ENCODE data around the gene GPS1. TPM values are rescaled to one million over a fixed set of nuclear protein-coding genes. Genes with fewer than 3 reads are reported as not detected.
A peak's percentile ranks its signal among the peaks of the same experiment; 100 is the strongest.

GPS1 gene
- total RNA-seq, 2 experiments from 2014 or later: 97.6 to 104 TPM

DNA sequence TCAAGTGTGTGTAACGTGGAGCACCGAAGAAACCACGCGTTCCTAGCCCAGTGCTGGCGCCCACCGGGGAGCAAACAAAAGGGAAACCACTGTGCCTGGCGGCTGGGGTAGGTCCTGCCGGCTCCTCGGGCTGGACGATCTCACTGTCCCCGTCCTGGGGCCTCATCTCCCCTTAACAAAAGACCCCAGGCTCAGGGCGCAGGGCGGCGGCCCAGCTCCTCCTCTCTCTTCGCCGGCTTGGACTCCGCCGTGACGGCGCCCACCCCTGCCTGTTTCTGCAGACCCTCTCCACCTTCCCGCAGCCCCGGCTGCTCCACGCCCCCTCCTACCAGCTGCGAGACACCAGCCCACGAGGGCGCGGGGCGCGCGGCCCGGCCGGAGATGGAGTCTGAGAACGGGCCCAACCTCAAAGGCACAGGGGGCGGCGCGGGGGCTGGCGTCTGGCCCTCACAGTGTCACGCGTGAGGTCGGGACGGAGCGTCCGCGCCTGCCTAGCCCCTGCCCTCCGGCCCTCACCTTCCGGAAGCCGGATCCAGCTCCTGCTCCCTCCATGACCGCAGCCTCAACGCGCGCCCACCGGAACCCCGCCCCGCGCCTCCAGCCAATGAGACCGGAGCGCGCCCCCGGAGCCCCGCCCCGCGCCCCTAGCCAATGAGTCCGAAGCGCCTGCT is 29.3 kb upstream of the GPS1 start, which contains the start of gene CENPX:
TSS of gene CENPX (minus strand) at position 569 of the 671 bp plus-strand sequence. CDS start at position 552, 17 bp downstream.
- Mint-ChIP-seq H3K4me3 (peak within 1 kb of the TSS; percentile 89), H3K27ac (peak within 1 kb of the TSS; percentile 83), H3K27me3 (ENCODE audit: low read depth) (no peaks in the 10 kb centered on the region), H3K4me1 (ENCODE audit: low read depth) (peaks cover 40% of the 10 kb centered on the region), H3K9me3 (ENCODE audit: insufficient read depth) (no peaks in the 10 kb centered on the region), H3K36me3 (ENCODE audit: low read depth) (peaks cover 17% of the 10 kb centered on the region)
- POLR2A ChIA-PET: interaction anchor here (0.6 to 2.8 kb wide), 7 partner anchors 11 to 348 kb away, joined by 3 to 12 read pairs (median 4); partner anchors contain the start of gene DCXR
- DNase-seq (peak; percentile 43), ATAC-seq (no peak)
- CTCF ChIA-PET: interaction anchor here (0.7 to 6.1 kb wide), 10 partner anchors 8 to 133 kb away, joined by 3 to 138 read pairs (median 8); partner anchors contain the start of genes DCXR, MAFG, NOTUM and RAC3

- DNase-seq (peak; percentile 100), ATAC-seq (peak; percentile 96)
- H3K36me3 Mint-ChIP-seq (ENCODE audit: low read depth): peaks cover 19% of the 10 kb centered on the region
- peak within 1 kb of the TSS; percentile 89 for H3K4me3 Mint-ChIP-seq
- peak within 1 kb of the TSS; percentile 83 for H3K27ac Mint-ChIP-seq
- peaks cover 43% of the 10 kb centered on the region for H3K4me1 Mint-ChIP-seq (ENCODE audit: low read depth)
- H3K9me3 Mint-ChIP-seq (ENCODE audit: insufficient read depth): no peaks in the 10 kb centered on the region
- ChIA-PET POLR2A (interaction anchor here (0.7 to 2.8 kb wide), 2 partner anchors 14 to 63 kb away, joined by 4 to 7 read pairs; partner anchors contain the start of gene DCXR), CTCF (interaction anchor here (0.7 to 6.1 kb wide), 8 partner anchors 8 to 132 kb away, joined by 3 to 138 read pairs (median 10); partner anchors contain the start of genes DCXR, NOTUM and RAC3)
- no peaks in the 10 kb centered on the region for H3K27me3 Mint-ChIP-seq (ENCODE audit: low read depth)
Measured at GRCh38 chr17:82022981-82023446, 28.7 kb upstream of the GPS1 start, which contains the start of gene LRRC45. Gene LRRC45, plus strand, starts transcription at chr17:82023305. Its CDS starts 339 bp downstream, at chr17:82023644.

DNA sequence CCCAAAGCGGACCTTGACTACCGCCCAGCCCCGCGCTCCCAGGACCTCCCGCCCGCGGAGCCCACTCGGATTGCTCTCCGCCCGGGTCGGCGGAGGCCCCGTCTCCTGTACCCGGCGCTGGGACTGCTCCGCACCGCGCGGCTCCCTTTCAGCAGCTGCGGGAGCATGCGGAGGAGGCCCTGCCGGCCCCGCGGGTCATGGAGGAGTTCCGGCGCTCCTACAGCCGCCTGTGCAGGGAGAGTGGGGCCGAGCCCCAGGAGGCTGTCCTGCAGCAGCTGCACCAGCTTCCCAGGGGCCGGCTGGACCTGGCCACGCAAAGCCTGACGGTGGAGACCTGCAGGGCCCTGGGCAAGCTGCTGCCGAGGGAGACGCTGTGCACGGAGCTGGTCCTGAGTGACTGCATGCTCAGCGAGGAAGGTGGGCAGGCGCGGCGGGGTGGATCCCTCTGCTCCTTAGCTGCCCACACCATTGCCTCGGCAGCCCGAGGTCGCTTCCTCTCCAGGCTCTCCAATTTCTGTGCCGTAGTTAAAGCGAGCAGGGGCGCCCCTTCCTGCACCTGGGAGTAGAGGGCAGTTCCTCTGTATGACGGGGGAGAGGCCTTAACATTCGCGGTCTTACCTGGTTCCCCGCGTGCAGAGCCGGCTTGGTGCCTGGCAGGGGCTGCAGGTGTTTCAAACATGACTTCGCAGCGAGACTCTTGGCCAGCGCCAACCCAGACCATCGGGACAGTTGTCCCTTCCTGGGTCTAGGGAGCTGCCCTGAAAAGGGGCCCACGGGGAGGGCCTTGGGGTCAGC is 28.1 kb upstream of the GPS1 start:
- ChIA-PET CTCF (interaction anchor here (0.7 to 6.1 kb wide), 4 partner anchors 7 to 72 kb away, joined by 3 to 138 read pairs (median 24); partner anchors contain the start of genes DCXR, NOTUM and RAC3), POLR2A (interaction anchor here (2.8 kb wide), 1 partner anchor 14 kb away, joined by 7 read pairs; the partner anchor contains the start of gene DCXR)
- Mint-ChIP-seq H3K4me3 (peak overlapping the region; percentile 89), H3K9me3 (ENCODE audit: insufficient read depth) (no peaks in the 10 kb centered on the region), H3K27me3 (ENCODE audit: low read depth) (no peaks in the 10 kb centered on the region), H3K4me1 (ENCODE audit: low read depth) (peaks cover 43% of the 10 kb centered on the region), H3K36me3 (ENCODE audit: low read depth) (peaks cover 17% of the 10 kb centered on the region), H3K27ac (peak overlapping the region; percentile 57)
- DNase-seq (peak; percentile 48), ATAC-seq (no peak)

DNA sequence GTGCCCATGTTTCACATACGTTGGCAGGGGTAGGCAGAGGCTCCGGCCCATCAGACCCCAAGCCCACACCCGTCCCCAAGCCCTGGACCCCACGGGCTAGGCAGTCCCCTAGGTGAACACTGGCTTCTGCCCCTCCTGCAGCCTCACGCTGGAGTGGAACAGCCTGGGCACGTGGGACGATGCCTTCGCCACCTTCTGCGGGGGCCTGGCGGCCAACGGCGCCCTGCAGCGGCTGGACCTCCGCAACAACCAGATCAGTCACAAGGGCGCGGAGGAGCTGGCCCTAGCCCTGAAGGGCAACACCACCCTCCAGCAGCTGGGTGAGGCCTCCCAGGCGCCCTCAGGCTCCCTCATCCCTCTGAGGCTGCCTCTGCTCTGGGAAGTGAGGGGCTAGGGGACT is 26.8 kb upstream of the GPS1 start:
- Mint-ChIP-seq H3K9me3 (ENCODE audit: insufficient read depth) (no peaks in the 10 kb centered on the region), H3K36me3 (ENCODE audit: low read depth) (peaks cover 21% of the 10 kb centered on the region), H3K4me1 (ENCODE audit: low read depth) (peaks cover 50% of the 10 kb centered on the region), H3K27me3 (ENCODE audit: low read depth) (no peaks in the 10 kb centered on the region), H3K4me3 (no peak overlapping the region), H3K27ac (no peak overlapping the region)
- POLR2A ChIA-PET: no interaction called here
- ATAC-seq (no peak), DNase-seq (no peak)
- CTCF ChIA-PET: interaction anchor here (1.1 kb wide), 1 partner anchor 65 kb away, joined by 3 read pairs; no protein-coding TSS in a partner anchor

DNA sequence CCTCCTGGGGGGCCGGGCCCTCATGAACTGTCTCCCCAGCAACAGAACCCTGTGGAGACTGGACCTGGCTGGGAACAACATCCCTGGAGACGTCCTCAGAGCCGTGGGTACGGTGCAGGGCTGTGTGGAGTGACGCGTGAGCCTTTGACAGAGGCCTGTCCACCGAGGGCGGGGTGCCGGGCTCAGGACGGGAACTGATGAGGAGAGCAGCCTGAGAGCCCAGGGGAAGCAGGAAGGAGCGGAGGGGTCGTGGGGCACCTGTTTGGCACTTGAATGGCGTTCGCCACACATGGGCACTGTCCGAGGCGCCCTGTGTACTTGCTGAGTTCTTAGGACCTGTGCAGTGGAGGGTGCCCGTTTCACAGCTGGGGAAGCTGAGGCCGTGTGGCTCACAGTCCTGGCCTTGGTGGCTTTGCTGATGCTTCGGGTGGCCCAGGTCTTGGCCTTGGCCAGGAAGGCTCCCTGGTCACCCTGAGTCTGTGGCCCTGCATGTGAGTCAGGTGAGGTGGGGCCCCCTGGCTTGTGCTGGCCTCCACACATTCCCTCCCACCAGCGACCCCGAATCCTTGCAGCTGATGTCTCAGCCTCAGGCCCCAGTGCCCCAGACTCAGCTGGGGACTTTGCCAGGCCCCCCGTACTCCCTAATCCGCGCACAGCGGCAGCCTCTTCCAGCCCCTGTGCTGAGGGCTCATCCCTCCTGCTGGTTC is 26.1 kb upstream of the GPS1 start:
- H3K36me3 Mint-ChIP-seq (ENCODE audit: low read depth): peaks cover 23% of the 10 kb centered on the region
- no peaks in the 10 kb centered on the region for H3K27me3 Mint-ChIP-seq (ENCODE audit: low read depth)
- peaks cover 51% of the 10 kb centered on the region for H3K4me1 Mint-ChIP-seq (ENCODE audit: low read depth)
- no peak overlapping the region for H3K4me3 Mint-ChIP-seq
- H3K27ac Mint-ChIP-seq: no peak overlapping the region
- ATAC-seq (no peak), DNase-seq (no peak)
- CTCF ChIA-PET: interaction anchor here (0.9 to 1.1 kb wide), 2 partner anchors 66 kb away, joined by 3 read pairs; no protein-coding TSS in a partner anchor
- no peaks in the 10 kb centered on the region for H3K9me3 Mint-ChIP-seq (ENCODE audit: insufficient read depth)
- POLR2A ChIA-PET: interaction anchor here (0.8 kb wide), 1 partner anchor 81 kb away, joined by 3 read pairs; no protein-coding TSS in a partner anchor

DNA sequence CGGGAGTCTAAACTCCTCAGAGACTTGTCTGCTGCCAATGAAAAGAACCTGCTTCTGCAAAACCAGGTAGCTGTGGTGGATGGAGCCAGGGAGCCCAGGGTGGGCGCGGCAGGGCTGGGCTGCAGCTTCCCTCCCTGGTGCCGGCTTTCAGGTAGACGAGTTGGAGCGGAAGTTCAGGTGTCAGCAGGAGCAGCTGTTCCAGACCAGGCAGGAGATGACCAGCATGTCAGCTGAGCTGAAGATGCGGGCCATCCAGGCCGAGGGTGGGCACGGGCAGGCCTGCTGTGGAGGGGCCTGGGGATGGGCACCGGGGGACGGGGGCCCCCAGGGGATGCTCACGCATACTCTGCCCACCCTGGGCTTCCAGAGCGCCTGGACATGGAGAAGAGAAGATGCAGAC is 23.5 kb upstream of the GPS1 start:
- no peak overlapping the region for H3K4me3 Mint-ChIP-seq
- POLR2A ChIA-PET: interaction anchor here (0.8 to 1.1 kb wide), 2 partner anchors 9 to 270 kb away, joined by 3 read pairs; partner anchors contain the start of gene DCXR
- DNase-seq (no peak), ATAC-seq (no peak)
- H3K27ac Mint-ChIP-seq: no peak overlapping the region
- no peaks in the 10 kb centered on the region for H3K9me3 Mint-ChIP-seq (ENCODE audit: insufficient read depth)
- H3K27me3 Mint-ChIP-seq (ENCODE audit: low read depth): no peaks in the 10 kb centered on the region
- peaks cover 45% of the 10 kb centered on the region for H3K4me1 Mint-ChIP-seq (ENCODE audit: low read depth)
- peaks cover 24% of the 10 kb centered on the region for H3K36me3 Mint-ChIP-seq (ENCODE audit: low read depth)
- CTCF ChIA-PET: interaction anchor here (1.7 kb wide), 1 partner anchor 10 kb away, joined by 8 read pairs; the partner anchor contains the start of gene DCXR

DNA sequence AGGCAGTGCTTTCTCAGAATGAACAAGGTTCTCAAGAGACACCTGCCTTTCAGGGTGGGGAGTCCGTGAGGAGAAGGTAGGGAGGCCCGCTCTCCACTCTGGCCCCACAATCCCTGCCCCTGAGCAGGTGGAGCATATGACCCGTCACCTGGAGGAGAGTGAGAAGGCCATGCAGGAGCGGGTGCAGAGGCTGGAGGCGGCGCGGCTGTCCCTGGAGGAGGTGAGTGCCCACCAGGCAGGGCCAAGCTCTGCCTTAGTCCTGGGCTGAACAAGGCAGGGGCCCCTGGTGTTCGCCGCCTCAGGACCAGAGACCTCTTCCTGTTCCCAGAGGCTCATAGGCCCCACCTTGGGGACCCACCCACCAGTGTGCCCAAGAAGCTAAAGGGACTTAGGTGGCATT is 22.7 kb upstream of the GPS1 start:
- Mint-ChIP-seq H3K27ac (no peak overlapping the region), H3K4me3 (no peak overlapping the region)

GRCh38 chr17:82029391-82029790 is 22.3 kb upstream of the GPS1 start:
- POLR2A ChIA-PET: no interaction called here
- H3K27ac Mint-ChIP-seq: peak overlapping the region; percentile 69
- H3K36me3 Mint-ChIP-seq (ENCODE audit: low read depth): peaks cover 28% of the 10 kb centered on the region
- no peaks in the 10 kb centered on the region for H3K27me3 Mint-ChIP-seq (ENCODE audit: low read depth)
- peak overlapping the region; percentile 12 for H3K4me3 Mint-ChIP-seq
- H3K4me1 Mint-ChIP-seq (ENCODE audit: low read depth): peaks cover 38% of the 10 kb centered on the region
- ATAC-seq (no peak), DNase-seq (no peak)
- H3K9me3 Mint-ChIP-seq (ENCODE audit: insufficient read depth): no peaks in the 10 kb centered on the region
- CTCF ChIA-PET: interaction anchor here (0.6 to 3.1 kb wide), 14 partner anchors 8 to 166 kb away, joined by 3 to 31 read pairs (median 6); partner anchors contain the start of genes ASPSCR1, CENPX, DCXR and GPS1

More for the DNA sequence above, 22.7 kb upstream of the GPS1 start:
- POLR2A ChIA-PET: interaction anchor here (1.1 kb wide), 1 partner anchor 9 kb away, joined by 3 read pairs; the partner anchor contains the start of gene DCXR
- peaks cover 43% of the 10 kb centered on the region for H3K4me1 Mint-ChIP-seq (ENCODE audit: low read depth)
- CTCF ChIA-PET: interaction anchor here (0.6 to 1.9 kb wide), 5 partner anchors 9 to 167 kb away, joined by 3 to 9 read pairs (median 7); partner anchors contain the start of gene DCXR
- no peaks in the 10 kb centered on the region for H3K9me3 Mint-ChIP-seq (ENCODE audit: insufficient read depth)
- no peaks in the 10 kb centered on the region for H3K27me3 Mint-ChIP-seq (ENCODE audit: low read depth)
- ATAC-seq (no peak), DNase-seq (no peak)
- peaks cover 24% of the 10 kb centered on the region for H3K36me3 Mint-ChIP-seq (ENCODE audit: low read depth)

GRCh38 chr17:82029990-82030469 is 21.7 kb upstream of the GPS1 start:
- ChIA-PET CTCF (interaction anchor here (0.9 to 3.1 kb wide), 22 partner anchors 8 to 321 kb away, joined by 3 to 31 read pairs (median 6); partner anchors contain the start of genes ASPSCR1, CD7, CENPX and GPS1), POLR2A (interaction anchor here (0.5 to 1.8 kb wide), 4 partner anchors 47 to 206 kb away, joined by 3 to 8 read pairs (median 3); partner anchors contain the start of genes FASN and SLC16A3)
- H3K9me3 Mint-ChIP-seq (ENCODE audit: insufficient read depth): no peaks in the 10 kb centered on the region
- H3K27me3 Mint-ChIP-seq (ENCODE audit: low read depth): no peaks in the 10 kb centered on the region
- no peak overlapping the region for H3K27ac Mint-ChIP-seq
- ATAC-seq (peak; percentile 1), DNase-seq (no peak)
- peaks cover 30% of the 10 kb centered on the region for H3K36me3 Mint-ChIP-seq (ENCODE audit: low read depth)
- peaks cover 38% of the 10 kb centered on the region for H3K4me1 Mint-ChIP-seq (ENCODE audit: low read depth)
- no peak overlapping the region for H3K4me3 Mint-ChIP-seq

Data from activated CD8-positive, alpha-beta T cell treated with anti-CD3 and anti-CD28 coated beads, Interleukin-2, amount 10 ng/mL, durations not matched to agents 7 days and 5 days (primary cell).